Measurements from ENCODE around the gene DNAJB1.

- TF ChIP-seq EZH2 (IDR thresholded peaks at IDR 0.05; ENCODE audit: low read depth, unreplicated experiment), result no peak
- TF ChIP-seq CTCF (conservative IDR thresholded peaks at IDR 0.05; ENCODE audit: low read depth in 2 of 2), result peak in 1 of 2 experiments; percentile 62; a peak in 2 of 4 replicates
- no peak for TF ChIP-seq ETS1 (IDR thresholded peaks at IDR 0.05)
- 0 out of 2 replicates have a peak, but pooled peaks have one; percentile 8 for TF ChIP-seq POLR2AphosphoS5 (IDR thresholded peaks at IDR 0.05; ENCODE audit: low read depth)
- no peak for TF ChIP-seq CREB1 (CRISPR knock-in tag; IDR thresholded peaks at IDR 0.05; ENCODE audit: low read depth)
- no peak for TF ChIP-seq EZH2phosphoT487 (IDR thresholded peaks at IDR 0.05; ENCODE audit: unreplicated experiment)
Measured at GRCh38 chr19:14473073-14473977, 44.9 kb downstream of the DNAJB1 start.

All from GM23338 (cell line).